ENCODE measurements around the gene CACNA1C. TPM values are rescaled to one million over a fixed set of nuclear protein-coding genes. Genes with fewer than 3 reads are reported as not detected.

The CACNA1C gene
- total and polyA plus RNA-seq, 2 donors (not counting 1 experiment from before 2014, with no cell fraction given), result 7.6 to 11.4 TPM

GRCh38 chr12:2691006-2691344 is 638.2 kb downstream of the CACNA1C start:
- Histone ChIP-seq H3K4me1 (ENCODE audit: control insufficient read depth, extremely low read depth, insufficient read depth, low read length) (no peaks in the 10 kb centered on the region), H4K20me1 (ENCODE audit: control insufficient read depth, extremely low read depth, insufficient read depth, low read length) (no peaks in the 10 kb centered on the region), H3K36me3 (ENCODE audit: control insufficient read depth, insufficient read depth, low read length) (no peaks in the 10 kb centered on the region), H3K9me3 (ENCODE audit: control insufficient read depth, insufficient read depth, low read depth, low read length) (no peaks in the 10 kb centered on the region), H2AFZ (ENCODE audit: low read length) (no peak overlapping the region), H3K9ac (ENCODE audit: insufficient read depth, low read length) (no peak overlapping the region), H3K27me3 (ENCODE audit: control insufficient read depth, insufficient read depth, low read length) (peaks cover 3% of the 10 kb centered on the region), H3K27ac (ENCODE audit: insufficient read depth, low read length) (no peak overlapping the region), H3K4me2 (ENCODE audit: extremely low read depth, insufficient read depth, low read length) (no peak overlapping the region), H3K4me3 (replicated peaks in 1 of 4; ENCODE audit: control extremely low read depth in 1 of 4, insufficient read depth in 1 of 4, low read depth in 3 of 4, low read length in 4 of 4) (peak overlapping the region in 1 of 4 experiments; percentile 16), H3K79me2 (ENCODE audit: control insufficient read depth, insufficient read depth, low read length) (no peaks in the 10 kb centered on the region)
- peak; percentile 21 to 32 for DNase-seq (ENCODE audit: low read depth in 2 of 2)
- no peak for TF ChIP-seq EZH2 (IDR thresholded peaks at IDR 0.05; ENCODE audit: low read length, missing control alignments)
- no peak for TF ChIP-seq CTCF (conservative IDR thresholded peaks at IDR 0.05 in 1 of 2, IDR thresholded peaks at IDR 0.05 in 1 of 2; ENCODE audit: low read depth in 1 of 2, low read length in 2 of 2)

DNA sequence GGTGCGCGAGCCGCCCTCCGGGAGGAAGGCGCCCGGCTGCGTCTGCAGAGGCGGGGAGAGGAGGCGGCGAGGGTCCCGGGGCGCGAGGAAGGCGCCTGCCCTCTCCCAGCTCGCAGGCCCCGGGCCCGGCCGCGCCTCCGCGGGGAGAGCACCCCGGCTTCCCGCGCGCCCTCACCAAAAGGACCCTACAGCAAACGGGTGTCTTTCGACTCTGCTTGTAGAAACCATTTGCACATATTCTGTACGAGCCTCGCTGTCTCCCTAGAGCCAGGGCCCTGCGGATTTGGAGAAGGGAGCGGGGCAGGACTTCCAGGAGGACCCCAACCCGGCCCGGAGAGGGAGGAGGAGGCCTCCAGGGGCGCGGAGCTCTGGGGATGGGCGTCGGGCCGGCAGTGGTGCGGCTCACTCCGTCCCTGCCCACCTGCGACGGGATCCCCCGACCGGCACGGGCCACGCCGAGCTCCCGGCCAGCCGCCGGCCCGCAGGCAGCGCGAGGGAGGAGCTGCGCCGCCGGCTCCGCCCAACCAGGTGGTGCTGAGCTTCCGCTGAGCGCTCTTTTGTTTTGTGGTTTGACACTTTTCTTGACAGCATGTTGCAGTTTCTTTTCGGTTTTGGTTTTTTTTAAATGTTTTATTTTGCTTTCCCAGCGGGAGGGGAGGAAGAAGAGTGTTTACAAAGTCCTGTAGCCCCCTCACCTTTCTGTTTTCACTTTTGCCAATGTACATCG is 638.7 kb downstream of the CACNA1C start:
- TF ChIP-seq EZH2 (IDR thresholded peaks at IDR 0.05; ENCODE audit: low read length, missing control alignments), result no peak
- TF ChIP-seq CTCF (conservative IDR thresholded peaks at IDR 0.05 in 1 of 2, IDR thresholded peaks at IDR 0.05 in 1 of 2; ENCODE audit: low read depth in 1 of 2, low read length in 2 of 2), result no peak
- no peak overlapping the region for H3K4me2 ChIP-seq (ENCODE audit: extremely low read depth, insufficient read depth, low read length)
- no peaks in the 10 kb centered on the region for H3K36me3 ChIP-seq (ENCODE audit: control insufficient read depth, insufficient read depth, low read length)
- no peak overlapping the region for H3K4me3 ChIP-seq (replicated peaks in 1 of 4; ENCODE audit: control extremely low read depth in 1 of 4, insufficient read depth in 1 of 4, low read depth in 3 of 4, low read length in 4 of 4)
- peaks cover 3% of the 10 kb centered on the region for H3K27me3 ChIP-seq (ENCODE audit: control insufficient read depth, insufficient read depth, low read length)
- H2AFZ ChIP-seq (ENCODE audit: low read length), result no peak overlapping the region
- H3K79me2 ChIP-seq (ENCODE audit: control insufficient read depth, insufficient read depth, low read length), result no peaks in the 10 kb centered on the region
- DNase-seq (ENCODE audit: low read depth in 2 of 2), result peak in 1 of 2 donors; percentile 6
- no peaks in the 10 kb centered on the region for H3K9me3 ChIP-seq (ENCODE audit: control insufficient read depth, insufficient read depth, low read depth, low read length)
- H4K20me1 ChIP-seq (ENCODE audit: control insufficient read depth, extremely low read depth, insufficient read depth, low read length), result no peaks in the 10 kb centered on the region
- no peaks in the 10 kb centered on the region for H3K4me1 ChIP-seq (ENCODE audit: control insufficient read depth, extremely low read depth, insufficient read depth, low read length)
- no peak overlapping the region for H3K9ac ChIP-seq (ENCODE audit: insufficient read depth, low read length)
- H3K27ac ChIP-seq (ENCODE audit: insufficient read depth, low read length), result no peak overlapping the region

DNA sequence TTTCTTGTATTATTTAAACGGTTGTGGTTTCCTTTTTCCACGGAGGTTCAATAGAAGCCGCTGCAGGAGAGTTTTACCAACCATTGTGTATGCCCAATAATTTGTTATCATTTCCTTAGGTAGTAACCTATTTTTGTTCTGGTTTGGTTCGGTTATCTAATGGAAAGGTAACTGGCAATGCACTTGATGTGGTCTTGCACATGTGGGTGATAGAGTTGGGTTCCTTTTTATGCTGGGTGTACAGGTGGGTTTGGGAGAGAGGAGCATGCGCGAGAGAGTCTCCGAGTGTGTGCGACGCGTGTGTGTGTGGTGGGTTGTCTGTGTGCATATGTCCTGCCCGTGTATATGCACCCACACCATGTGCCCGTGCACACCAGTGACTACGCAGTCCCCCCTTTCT is 639.3 kb downstream of the CACNA1C start:
- no peak overlapping the region for H3K4me3 ChIP-seq (replicated peaks in 1 of 4; ENCODE audit: control extremely low read depth in 1 of 4, insufficient read depth in 1 of 4, low read depth in 3 of 4, low read length in 4 of 4)

More for the DNA sequence above, 639.3 kb downstream of the CACNA1C start:
- Histone ChIP-seq H3K9me3 (ENCODE audit: control insufficient read depth, insufficient read depth, low read depth, low read length) (no peaks in the 10 kb centered on the region), H2AFZ (ENCODE audit: low read length) (no peak overlapping the region), H3K9ac (ENCODE audit: insufficient read depth, low read length) (no peak overlapping the region), H3K4me2 (ENCODE audit: extremely low read depth, insufficient read depth, low read length) (no peak overlapping the region), H3K4me1 (ENCODE audit: control insufficient read depth, extremely low read depth, insufficient read depth, low read length) (no peaks in the 10 kb centered on the region), H3K27ac (ENCODE audit: insufficient read depth, low read length) (no peak overlapping the region), H3K27me3 (ENCODE audit: control insufficient read depth, insufficient read depth, low read length) (peaks cover 6% of the 10 kb centered on the region), H4K20me1 (ENCODE audit: control insufficient read depth, extremely low read depth, insufficient read depth, low read length) (no peaks in the 10 kb centered on the region), H3K79me2 (ENCODE audit: control insufficient read depth, insufficient read depth, low read length) (no peaks in the 10 kb centered on the region), H3K36me3 (ENCODE audit: control insufficient read depth, insufficient read depth, low read length) (no peaks in the 10 kb centered on the region)
- no peak for TF ChIP-seq CTCF (conservative IDR thresholded peaks at IDR 0.05 in 1 of 2, IDR thresholded peaks at IDR 0.05 in 1 of 2; ENCODE audit: low read depth in 1 of 2, low read length in 2 of 2)
- TF ChIP-seq EZH2 (IDR thresholded peaks at IDR 0.05; ENCODE audit: low read length, missing control alignments), result no peak
- DNase-seq (ENCODE audit: low read depth in 2 of 2), result no peak
